Measurements from ENCODE around the gene DTNB. TPM values are rescaled to one million over a fixed set of nuclear protein-coding genes. Genes with fewer than 3 reads are reported as not detected.
A peak's percentile ranks its signal among the peaks of the same experiment; 100 is the strongest.

DTNB gene
- total RNA-seq, 1 donor from 2014 or later: 28.9 TPM

GRCh38 chr2:25358249-25358815 is 315.0 kb downstream of the DTNB start:
- Mint-ChIP-seq H3K36me3 (ENCODE audit: low read depth) (no peaks in the 10 kb centered on the region), H3K27me3 (ENCODE audit: insufficient read depth) (peaks cover 3% of the 10 kb centered on the region), H3K27ac (no peak overlapping the region), H3K9me3 (no peaks in the 10 kb centered on the region), H3K4me1 (ENCODE audit: low read depth) (peaks cover 17% of the 10 kb centered on the region), H3K4me3 (no peak overlapping the region)
- intact Hi-C loops (cut with micrococcal nuclease): no loop called here
- no peak for DNase-seq (ENCODE audit: low spot score)

GRCh38 chr2:25356088-25356487 is 317.3 kb downstream of the DTNB start:
- intact Hi-C loops (cut with micrococcal nuclease): no loop called here
- H3K27ac Mint-ChIP-seq: no peak overlapping the region
- H3K4me1 Mint-ChIP-seq (ENCODE audit: low read depth): peaks cover 8% of the 10 kb centered on the region
- H3K9me3 Mint-ChIP-seq: no peaks in the 10 kb centered on the region
- H3K27me3 Mint-ChIP-seq (ENCODE audit: insufficient read depth): peaks cover 9% of the 10 kb centered on the region
- DNase-seq (ENCODE audit: low spot score): no peak
- no peak overlapping the region for H3K4me3 Mint-ChIP-seq
- H3K36me3 Mint-ChIP-seq (ENCODE audit: low read depth): no peaks in the 10 kb centered on the region

GRCh38 chr2:25355270-25355669 is 318.1 kb downstream of the DTNB start:
- DNase-seq (ENCODE audit: low spot score): no peak
- intact Hi-C loops (cut with micrococcal nuclease): no loop called here
- Mint-ChIP-seq H3K4me3 (no peak overlapping the region), H3K9me3 (no peaks in the 10 kb centered on the region), H3K27me3 (ENCODE audit: insufficient read depth) (peaks cover 9% of the 10 kb centered on the region), H3K4me1 (ENCODE audit: low read depth) (peaks cover 11% of the 10 kb centered on the region), H3K36me3 (ENCODE audit: low read depth) (no peaks in the 10 kb centered on the region), H3K27ac (no peak overlapping the region)

GRCh38 chr2:25354116-25354515 is 319.3 kb downstream of the DTNB start:
- Mint-ChIP-seq H3K36me3 (ENCODE audit: low read depth) (no peaks in the 10 kb centered on the region), H3K4me1 (ENCODE audit: low read depth) (peaks cover 13% of the 10 kb centered on the region), H3K4me3 (no peak overlapping the region), H3K9me3 (no peaks in the 10 kb centered on the region), H3K27me3 (ENCODE audit: insufficient read depth) (peaks cover 9% of the 10 kb centered on the region), H3K27ac (no peak overlapping the region)
- no peak for DNase-seq (ENCODE audit: low spot score)
- intact Hi-C loops (cut with micrococcal nuclease): no loop called here

GRCh38 chr2:25349397-25349796 is 324.0 kb downstream of the DTNB start:
- Mint-ChIP-seq H3K9me3 (no peaks in the 10 kb centered on the region), H3K36me3 (ENCODE audit: low read depth) (peaks cover 3% of the 10 kb centered on the region)
- intact Hi-C loops (cut with micrococcal nuclease): no loop called here

GRCh38 chr2:25347846-25348245 is 325.5 kb downstream of the DTNB start:
- no peak for DNase-seq (ENCODE audit: low spot score)
- no peak overlapping the region for H3K27ac Mint-ChIP-seq
- H3K27me3 Mint-ChIP-seq (ENCODE audit: insufficient read depth): peaks cover 11% of the 10 kb centered on the region
- H3K36me3 Mint-ChIP-seq (ENCODE audit: low read depth): peaks cover 3% of the 10 kb centered on the region
- H3K4me3 Mint-ChIP-seq: no peak overlapping the region
- H3K4me1 Mint-ChIP-seq (ENCODE audit: low read depth): peaks cover 36% of the 10 kb centered on the region
- intact Hi-C loops (cut with micrococcal nuclease): no loop called here
- H3K9me3 Mint-ChIP-seq: no peaks in the 10 kb centered on the region

More at GRCh38 chr2:25349397-25349796, 324.0 kb downstream of the DTNB start:
- no peak for DNase-seq (ENCODE audit: low spot score)
- peaks cover 8% of the 10 kb centered on the region for H3K27me3 Mint-ChIP-seq (ENCODE audit: insufficient read depth)
- H3K4me3 Mint-ChIP-seq: no peak overlapping the region
- peaks cover 39% of the 10 kb centered on the region for H3K4me1 Mint-ChIP-seq (ENCODE audit: low read depth)
- H3K27ac Mint-ChIP-seq: no peak overlapping the region

GRCh38 chr2:25347205-25347815 is 326.1 kb downstream of the DTNB start:
- H3K4me3 Mint-ChIP-seq: no peak overlapping the region
- DNase-seq (ENCODE audit: low spot score): no peak
- no peaks in the 10 kb centered on the region for H3K9me3 Mint-ChIP-seq
- intact Hi-C loops (cut with micrococcal nuclease): no loop called here
- peaks cover 6% of the 10 kb centered on the region for H3K27me3 Mint-ChIP-seq (ENCODE audit: insufficient read depth)
- peak overlapping the region; percentile 65 for H3K27ac Mint-ChIP-seq
- peaks cover 31% of the 10 kb centered on the region for H3K4me1 Mint-ChIP-seq (ENCODE audit: low read depth)
- H3K36me3 Mint-ChIP-seq (ENCODE audit: low read depth): peaks cover 3% of the 10 kb centered on the region

GRCh38 chr2:25343187-25343825 is 330.1 kb downstream of the DTNB start:
- Mint-ChIP-seq H3K9me3 (no peaks in the 10 kb centered on the region), H3K27me3 (ENCODE audit: insufficient read depth) (peaks cover 5% of the 10 kb centered on the region), H3K27ac (no peak overlapping the region), H3K36me3 (ENCODE audit: low read depth) (peaks cover 7% of the 10 kb centered on the region), H3K4me1 (ENCODE audit: low read depth) (peaks cover 37% of the 10 kb centered on the region), H3K4me3 (peak overlapping the region; percentile 88)
- intact Hi-C loops (cut with micrococcal nuclease): loop anchor here (2.0 kb wide), 2 partner anchors 67 to 109 kb away; no protein-coding TSS in a partner anchor
- DNase-seq (ENCODE audit: low spot score): no peak

GRCh38 chr2:25342372-25343186 is 330.8 kb downstream of the DTNB start:
- H3K4me1 Mint-ChIP-seq (ENCODE audit: low read depth): peaks cover 37% of the 10 kb centered on the region
- intact Hi-C loops (cut with micrococcal nuclease): loop anchor here (1.0 to 2.0 kb wide), 9 partner anchors 20 to 225 kb away; no protein-coding TSS in a partner anchor
- peak overlapping the region; percentile 88 for H3K27ac Mint-ChIP-seq
- H3K36me3 Mint-ChIP-seq (ENCODE audit: low read depth): peaks cover 11% of the 10 kb centered on the region
- H3K4me3 Mint-ChIP-seq: peak overlapping the region; percentile 88
- H3K27me3 Mint-ChIP-seq (ENCODE audit: insufficient read depth): peaks cover 5% of the 10 kb centered on the region
- DNase-seq (ENCODE audit: low spot score): peak; percentile 79
- H3K9me3 Mint-ChIP-seq: no peaks in the 10 kb centered on the region

GRCh38 chr2:25341753-25342371 is 331.5 kb downstream of the DTNB start, which contains the start of gene DNMT3A:
Gene DNMT3A, minus strand, starts transcription at chr2:25341925. Its CDS starts 27,941 bp downstream, at chr2:25313984.
- intact Hi-C loops (cut with micrococcal nuclease): loop anchor here (1.0 to 2.0 kb wide), 9 partner anchors 20 to 225 kb away; no protein-coding TSS in a partner anchor
- H3K36me3 Mint-ChIP-seq (ENCODE audit: low read depth): peaks cover 13% of the 10 kb centered on the region
- no peaks in the 10 kb centered on the region for H3K9me3 Mint-ChIP-seq
- peaks cover 5% of the 10 kb centered on the region for H3K27me3 Mint-ChIP-seq (ENCODE audit: insufficient read depth)
- H3K4me1 Mint-ChIP-seq (ENCODE audit: low read depth): peaks cover 37% of the 10 kb centered on the region
- H3K27ac Mint-ChIP-seq: peak within 1 kb of the TSS; percentile 88
- peak within 1 kb of the TSS; percentile 88 for H3K4me3 Mint-ChIP-seq
- peak; percentile 31 for DNase-seq (ENCODE audit: low spot score)

GRCh38 chr2:25341011-25341727 is 332.2 kb downstream of the DTNB start:
- peaks cover 39% of the 10 kb centered on the region for H3K4me1 Mint-ChIP-seq (ENCODE audit: low read depth)
- DNase-seq (ENCODE audit: low spot score): no peak
- H3K36me3 Mint-ChIP-seq (ENCODE audit: low read depth): peaks cover 14% of the 10 kb centered on the region
- peaks cover 5% of the 10 kb centered on the region for H3K27me3 Mint-ChIP-seq (ENCODE audit: insufficient read depth)
- no peak overlapping the region for H3K4me3 Mint-ChIP-seq
- intact Hi-C loops (cut with micrococcal nuclease): no loop called here
- H3K27ac Mint-ChIP-seq: no peak overlapping the region
- no peaks in the 10 kb centered on the region for H3K9me3 Mint-ChIP-seq

Measured in activated T-helper 1 cell treated with anti-CD3 and anti-CD28 coated beads, Interleukin-12 subunit alpha, Interleukin-12 subunit beta, Interleukin-2, Interleukin-4 antibody, amounts not matched to agents 30 ng/mL and 10 ng/mL and 1 ng/mL, durations not matched to agents 14 hours and 24 hours and 36 hours (primary cell).